MCF 10A (cell line): ENCODE measurements around the gene SLC44A4. TPM values are rescaled to one million over a fixed set of nuclear protein-coding genes. Genes with fewer than 3 reads are reported as not detected.
A peak's percentile ranks its signal among the peaks of the same experiment; 100 is the strongest.

Experiments used
- BruUV-seq: library from RNA; stranded (reverse); fragments of 400-500 nt; replicated peaks from 2 replicates; lab custom pipeline; 2021; lab: Mats Ljungman, UMichigan
- CTCF ChIA-PET: fragments of 300-600 bp; sonication (Branson Sonifier 250); formaldehyde crosslinking; extraction: SDS; loops from one replicate; lab custom pipeline; 2021; ENCODE audit warnings: antibody characterized with exemption, inconsistent platforms; lab: Yijun Ruan, JAX
- POLR2A ChIA-PET: fragments of 300-600, 350-650 bp; sonication (Branson Sonifier 250); formaldehyde crosslinking; extraction: SDS; loops from one replicate; lab custom pipeline; 2020; ENCODE audit warnings: antibody characterized with exemption, inconsistent platforms; lab: Yijun Ruan, JAX
- DNase-seq: peaks from one replicate; pipeline ENCODE4 v3.0.0-alpha.2; 2018; ENCODE audit not compliant: unreplicated experiment
- H3K27ac Mint-ChIP-seq: one replicate; pipeline ENCODE4 v1.8.0; 2022; ENCODE audit warnings: mild to moderate bottlenecking, low read depth, mixed read lengths; ENCODE audit not compliant: unreplicated experiment
- H3K27me3 Mint-ChIP-seq: one replicate; pipeline ENCODE4 v1.8.0; 2022; ENCODE audit warnings: mixed read lengths; ENCODE audit not compliant: insufficient read depth, unreplicated experiment
- H3K36me3 Mint-ChIP-seq: one replicate; pipeline ENCODE4 v1.8.0; 2022; ENCODE audit warnings: mild to moderate bottlenecking, moderate library complexity, mixed read lengths; ENCODE audit not compliant: insufficient read depth, unreplicated experiment
- H3K4me1 Mint-ChIP-seq: one replicate; pipeline ENCODE4 v1.8.0; 2022; ENCODE audit warnings: mixed read lengths; ENCODE audit not compliant: insufficient read depth, unreplicated experiment
- H3K4me3 Mint-ChIP-seq: one replicate; pipeline ENCODE4 v1.8.0; 2022; ENCODE audit warnings: mild to moderate bottlenecking, moderate library complexity, mixed read lengths; ENCODE audit not compliant: unreplicated experiment
- H3K9me3 Mint-ChIP-seq: one replicate; pipeline ENCODE4 v1.8.0; 2022; ENCODE audit warnings: mixed read lengths; ENCODE audit not compliant: unreplicated experiment
- intact Hi-C: fragments of 100-400 bp; cut with micrococcal nuclease; formaldehyde crosslinking; loops from 2 replicates; pipeline ENCODE4 v1.14.1; 2022
- total RNA-seq: library from RNA; stranded (reverse); gene quantifications from 2 replicates; pipeline ENCODE4 v1.2.3, GENCODE V29; 2022
- TF ChIP-seq, protein P1 (sequence below): fragments of 200-600 bp; IDR thresholded peaks from one replicate; pipeline ENCODE4 v1.8.0; 2022; ENCODE audit warnings: antibody characterized with exemption, mild to moderate bottlenecking; ENCODE audit not compliant: unreplicated experiment

The SLC44A4 gene
- total RNA-seq, 1 experiment from 2014 or later, result not detected

DNA sequence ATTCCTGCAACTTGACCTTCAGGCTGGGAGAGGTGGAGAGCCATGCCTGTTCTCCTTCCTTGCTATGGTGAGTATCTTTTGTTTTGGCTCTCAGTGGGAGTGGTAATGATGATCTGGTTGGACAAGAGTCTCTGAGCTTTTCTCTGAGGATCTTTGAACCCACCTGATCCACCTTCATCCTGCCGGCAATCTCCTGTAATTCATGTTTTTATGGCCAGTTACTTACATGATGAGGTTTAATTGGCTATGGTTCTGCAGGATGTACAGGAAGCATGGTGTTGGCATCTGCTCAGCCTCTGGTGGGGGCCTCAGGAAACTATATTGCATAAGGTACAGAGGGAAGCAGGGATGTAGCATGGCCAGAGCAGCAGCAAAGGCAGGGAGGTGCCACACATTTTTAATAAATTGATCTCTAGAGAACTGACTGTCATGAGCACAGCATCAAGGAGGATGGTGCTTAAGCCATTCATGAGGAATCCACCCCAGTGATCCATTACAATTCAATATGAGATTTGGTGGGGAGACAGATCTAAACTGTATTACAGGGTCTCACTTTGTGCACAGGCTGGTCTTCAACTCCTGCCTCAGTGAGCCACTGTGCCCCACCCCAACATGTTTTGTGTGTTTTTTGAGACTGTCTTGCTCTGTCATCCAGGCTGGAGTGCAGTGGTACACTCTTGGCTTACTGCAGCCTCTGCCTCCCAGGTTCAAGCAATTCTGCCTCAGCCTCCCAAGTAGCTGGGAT is 41.3 kb downstream of the SLC44A4 start:
- Mint-ChIP-seq H3K4me3 (peak overlapping the region; percentile 86), H3K36me3 (peaks cover 79% of the 10 kb centered on the region), H3K27me3 (no peaks in the 10 kb centered on the region), H3K9me3 (no peaks in the 10 kb centered on the region), H3K4me1 (peaks cover 18% of the 10 kb centered on the region), H3K27ac (no peak overlapping the region)
- no TSS peak for BruUV-seq
- CTCF ChIA-PET, result interaction anchor here (0.6 to 1.0 kb wide), 4 partner anchors 39 to 141 kb away, joined by 3 to 4 read pairs (median 3); no protein-coding TSS in a partner anchor
- intact Hi-C loops, result loop anchor here (10.0 kb wide), 1 partner anchor 117 kb away; the partner anchor contains the start of genes NELFE and SKIC2
- no peak for DNase-seq
- TF ChIP-seq, protein P1, sequence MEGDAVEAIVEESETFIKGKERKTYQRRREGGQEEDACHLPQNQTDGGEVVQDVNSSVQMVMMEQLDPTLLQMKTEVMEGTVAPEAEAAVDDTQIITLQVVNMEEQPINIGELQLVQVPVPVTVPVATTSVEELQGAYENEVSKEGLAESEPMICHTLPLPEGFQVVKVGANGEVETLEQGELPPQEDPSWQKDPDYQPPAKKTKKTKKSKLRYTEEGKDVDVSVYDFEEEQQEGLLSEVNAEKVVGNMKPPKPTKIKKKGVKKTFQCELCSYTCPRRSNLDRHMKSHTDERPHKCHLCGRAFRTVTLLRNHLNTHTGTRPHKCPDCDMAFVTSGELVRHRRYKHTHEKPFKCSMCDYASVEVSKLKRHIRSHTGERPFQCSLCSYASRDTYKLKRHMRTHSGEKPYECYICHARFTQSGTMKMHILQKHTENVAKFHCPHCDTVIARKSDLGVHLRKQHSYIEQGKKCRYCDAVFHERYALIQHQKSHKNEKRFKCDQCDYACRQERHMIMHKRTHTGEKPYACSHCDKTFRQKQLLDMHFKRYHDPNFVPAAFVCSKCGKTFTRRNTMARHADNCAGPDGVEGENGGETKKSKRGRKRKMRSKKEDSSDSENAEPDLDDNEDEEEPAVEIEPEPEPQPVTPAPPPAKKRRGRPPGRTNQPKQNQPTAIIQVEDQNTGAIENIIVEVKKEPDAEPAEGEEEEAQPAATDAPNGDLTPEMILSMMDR, result no peak
- POLR2A ChIA-PET, result interaction anchor here (0.6 to 11.2 kb wide), 24 partner anchors 9 to 1239 kb away, joined by 3 to 202 read pairs (median 4); partner anchors contain the start of genes ABHD16A, C6orf47, CLIC1 and DDAH2

DNA sequence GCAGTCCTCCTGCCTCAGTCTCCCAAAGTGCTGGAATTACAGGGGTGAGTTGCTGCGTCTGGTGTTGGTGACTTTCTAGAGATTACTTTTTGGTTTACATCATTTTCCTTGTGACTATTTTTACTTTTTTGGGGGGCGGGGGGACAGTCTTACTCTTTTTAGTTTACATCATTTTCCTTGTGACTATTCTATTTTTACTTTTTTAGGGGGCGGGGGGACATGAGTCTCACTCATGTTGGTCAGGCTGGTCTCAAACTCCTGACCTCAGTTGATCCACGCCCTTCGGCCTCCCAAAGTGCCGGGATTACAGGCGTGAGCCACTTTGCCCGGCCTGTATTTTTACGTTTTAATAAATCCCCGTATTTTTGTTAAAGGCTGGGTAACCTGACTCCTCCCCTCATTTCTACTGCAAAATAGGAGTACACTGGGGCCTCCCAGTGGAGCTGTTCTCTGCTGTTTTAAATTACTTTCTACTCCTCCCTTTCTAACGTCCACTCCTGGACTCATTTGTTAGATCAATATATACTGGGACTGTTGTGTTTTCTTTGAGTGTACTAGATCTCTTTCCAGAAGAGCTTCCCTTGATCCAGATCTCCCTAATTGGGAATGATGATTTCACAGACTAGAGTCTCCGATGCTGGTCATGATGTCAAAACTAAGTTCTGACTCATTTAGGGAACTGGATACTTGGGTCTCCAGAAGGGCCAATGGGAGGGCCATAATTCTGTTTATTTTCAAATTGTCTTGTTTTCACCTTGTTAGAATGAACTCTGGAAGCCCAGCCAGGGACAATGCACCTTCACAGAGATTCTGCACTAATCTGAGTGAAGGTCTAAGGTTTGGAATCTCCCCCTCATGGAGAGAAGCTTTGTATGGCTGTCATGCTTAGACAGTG is 42.1 kb downstream of the SLC44A4 start:
- H3K4me3 Mint-ChIP-seq, result peak overlapping the region; percentile 86
- H3K4me1 Mint-ChIP-seq, result peaks cover 18% of the 10 kb centered on the region
- intact Hi-C loops, result loop anchor here (10.0 kb wide), 1 partner anchor 118 kb away; the partner anchor contains the start of genes NELFE and SKIC2
- CTCF ChIA-PET, result interaction anchor here (0.7 to 1.4 kb wide), 6 partner anchors 50 to 278 kb away, joined by 3 to 5 read pairs (median 4); partner anchors contain the start of gene LY6G5C
- POLR2A ChIA-PET, result interaction anchor here (0.6 to 11.2 kb wide), 27 partner anchors 10 to 1238 kb away, joined by 3 to 202 read pairs (median 4); partner anchors contain the start of genes ABHD16A, C6orf47, CLIC1 and DDAH2
- H3K27ac Mint-ChIP-seq, result peak overlapping the region; percentile 99
- DNase-seq, result peak; percentile 45
- peaks cover 73% of the 10 kb centered on the region for H3K36me3 Mint-ChIP-seq
- TF ChIP-seq, protein P1, result no peak
- no peaks in the 10 kb centered on the region for H3K9me3 Mint-ChIP-seq
- H3K27me3 Mint-ChIP-seq, result no peaks in the 10 kb centered on the region
- no TSS peak for BruUV-seq

DNA sequence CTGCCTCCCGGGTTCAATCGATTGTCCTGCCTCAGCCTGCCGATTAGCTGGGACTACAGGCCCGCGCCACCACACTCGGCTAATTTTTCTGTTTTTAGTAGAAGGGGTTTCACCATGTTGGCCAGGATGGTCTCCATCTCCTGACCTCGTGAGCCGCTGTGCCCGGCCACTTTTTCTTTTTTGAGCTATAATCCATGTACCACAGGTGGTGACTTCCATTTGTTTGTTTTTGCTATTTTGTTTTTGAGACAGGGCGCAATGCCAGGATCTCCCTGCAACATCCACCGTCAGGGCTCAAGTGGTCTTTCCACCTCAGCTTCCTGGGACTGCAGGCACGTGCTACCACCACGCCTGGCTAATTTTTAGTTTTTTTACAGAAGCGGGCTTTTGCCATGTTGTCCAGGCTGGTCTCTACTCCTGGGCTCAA is 42.7 kb downstream of the SLC44A4 start:
- Mint-ChIP-seq H3K4me1 (peaks cover 18% of the 10 kb centered on the region), H3K27ac (peak overlapping the region; percentile 99), H3K4me3 (peak overlapping the region; percentile 86), H3K36me3 (peaks cover 68% of the 10 kb centered on the region), H3K27me3 (no peaks in the 10 kb centered on the region), H3K9me3 (no peaks in the 10 kb centered on the region)
- TF ChIP-seq, protein P1, result no peak
- intact Hi-C loops, result loop anchor here (10.0 kb wide), 1 partner anchor 119 kb away; the partner anchor contains the start of genes NELFE and SKIC2
- ChIA-PET POLR2A (interaction anchor here (0.6 to 11.2 kb wide), 25 partner anchors 8 to 1136 kb away, joined by 3 to 202 read pairs (median 5); partner anchors contain the start of genes ABHD16A, BAG6, C6orf47 and CFB), CTCF (interaction anchor here (0.7 to 1.4 kb wide), 5 partner anchors 11 to 1148 kb away, joined by 3 to 5 read pairs (median 4); partner anchors contain the start of gene LY6G5C)
- no TSS peak for BruUV-seq
- DNase-seq, result no peak
